ENCODE results near the gene APBA1. TPM values are rescaled to one million over a fixed set of nuclear protein-coding genes. Genes with fewer than 3 reads are reported as not detected.

Gene APBA1
- total and polyA plus RNA-seq, 2 of the 4 experiments (the other 2 are of a cell fraction) = 3.8 to 5.1 TPM

GRCh38 chr9:69580582-69581214 is 91.5 kb downstream of the APBA1 start:
- H3K4me1 ChIP-seq (ENCODE audit: control insufficient read depth, insufficient read depth, low read length) = peaks cover 4% of the 10 kb centered on the region; the same call in 1 of the 2 replicates
- H2BK120ac ChIP-seq (ENCODE audit: low read depth, low read length) = no peak overlapping the region
- no peak overlapping the region for H2AFZ ChIP-seq (replicated peaks; ENCODE audit: low read length, poor library complexity)
- H3K4me2 ChIP-seq (ENCODE audit: low read depth, low read length) = no peak overlapping the region
- H3K79me1 ChIP-seq (ENCODE audit: low read depth in 1 of 2, low read length in 2 of 2) = no peaks in the 10 kb centered on the region
- H4K20me1 ChIP-seq (ENCODE audit: insufficient read depth, low read length) = no peaks in the 10 kb centered on the region
- H3K27me3 ChIP-seq (ENCODE audit: control insufficient read depth, insufficient read depth, low read length) = no peaks in the 10 kb centered on the region
- H3K14ac ChIP-seq (replicated peaks; ENCODE audit: low read depth, low read length) = no peak overlapping the region
- no peak overlapping the region for H3K4me3 ChIP-seq (ENCODE audit: insufficient read depth, low read depth, low read length)
- no peaks in the 10 kb centered on the region for H3K9me3 ChIP-seq (ENCODE audit: control insufficient read depth, insufficient read depth, low read length)
- no TSS peak for BruUV-seq (replicated peaks)
- no peak overlapping the region for H3K56ac ChIP-seq (ENCODE audit: extremely low read depth, insufficient read depth, low read length)
- H2BK15ac ChIP-seq (ENCODE audit: low read depth, low read length) = no peak overlapping the region
- intact Hi-C loops (cut with micrococcal nuclease) = no loop called here
- no peak overlapping the region for H2AK5ac ChIP-seq (ENCODE audit: low read depth, low read length)
- H3K27ac ChIP-seq (ENCODE audit: insufficient read depth, low read length) = no peak overlapping the region
- H2BK20ac ChIP-seq (ENCODE audit: low read depth, low read length) = no peak overlapping the region
- H2BK5ac ChIP-seq (ENCODE audit: low read depth, low read length, poor library complexity, severe bottlenecking) = no peak overlapping the region
- DNase-seq (no peak), ATAC-seq (ENCODE audit: low read depth) (no peak)
- ChIA-PET CTCF (no interaction called here), POLR2A (ENCODE audit: unreplicated experiment) (no interaction called here)
- H4K8ac ChIP-seq (ENCODE audit: low read depth in 2 of 2, low read length in 2 of 2) = no peak overlapping the region
- H3K18ac ChIP-seq (ENCODE audit: low read depth, low read length) = no peak overlapping the region
- no peak overlapping the region for H4K5ac ChIP-seq (ENCODE audit: low read depth, low read length)
- dilution Hi-C loops (cut with HindIII; ENCODE audit: low sequenced_read_pairs, unreplicated experiment) = no loop called here
- in situ Hi-C loops (cut with MboI; ENCODE audit: low sequenced_read_pairs) = no loop called here
- no peak overlapping the region for H4K91ac ChIP-seq (ENCODE audit: insufficient read depth, low read depth, low read length)
- H3K4ac ChIP-seq (ENCODE audit: low read depth, low read length) = no peak overlapping the region
- no peak overlapping the region for H2AK9ac ChIP-seq (replicated peaks; ENCODE audit: low read depth, low read length, poor library complexity)
- no peak overlapping the region for H3K23ac ChIP-seq (ENCODE audit: low read depth, low read length)
- 70% methylated on average over 4 of the region's 5 CpGs; no CpG with 5 or more reads in 1 of the 2 experiments for WGBS, 2 experiments (ENCODE audit: extremely low coverage in 2 of 2, insufficient read length in 1 of 2)
- peaks cover 3% of the 10 kb centered on the region; the same call in 1 of the 2 replicates for H3K9me1 ChIP-seq (ENCODE audit: insufficient read depth, low read length)
- no peaks in the 10 kb centered on the region for H3K36me3 ChIP-seq (ENCODE audit: control insufficient read depth, insufficient read depth, low read length)
- TF ChIP-seq NFE2L2 (IDR thresholded peaks at IDR 0.05; ENCODE audit: low read depth, low read length) = no peak
- no peak for TF ChIP-seq POLR2A (IDR thresholded peaks at IDR 0.05; ENCODE audit: low read depth, low read length)
- TF ChIP-seq RAD21 (IDR thresholded peaks at IDR 0.05; ENCODE audit: low read length) = no peak
- TF ChIP-seq USF2 (IDR thresholded peaks at IDR 0.05; ENCODE audit: low read depth, low read length) = no peak
- no peak for TF ChIP-seq ELK1 (IDR thresholded peaks at IDR 0.05; ENCODE audit: borderline replicate concordance, low read depth, low read length)
- no peak for TF ChIP-seq MXI1 (IDR thresholded peaks at IDR 0.05; ENCODE audit: borderline replicate concordance, low read depth, low read length)
- H3K9ac ChIP-seq (ENCODE audit: low read depth, low read length) = no peak overlapping the region

Data from IMR-90 (cell line).